Right atrium auricular region (tissue), 2 donors: ENCODE data around the gene NAP1L4. TPM values are rescaled to one million over a fixed set of nuclear protein-coding genes. Genes with fewer than 3 reads are reported as not detected.
A peak's percentile ranks its signal among the peaks of the same experiment; 100 is the strongest.

Experiments
- DNase-seq: peaks from one replicate; pipeline ENCODE4 v3.0.0-alpha.2; 2019; ENCODE audit warnings: low spot score
- H3K27ac ChIP-seq, 2 donors: fragments of 200-600 bp; sonication (generic); 1 replicate in 1 of 2; 2 replicates in 1 of 2; pipeline ENCODE4 v1.5.1; 2016 to 2019
- H3K27me3 ChIP-seq, 2 donors: fragments of 200-600 bp; sonication (generic); one replicate each; pipeline versions ENCODE4 v1.5.1 to v1.6.0; 2017 to 2019
- H3K36me3 ChIP-seq: fragments of 200-600 bp; sonication (generic); one replicate; pipeline ENCODE4 v1.5.1; 2016
- H3K4me1 ChIP-seq, 2 donors: fragments of 200-600 bp; sonication (generic); one replicate each; pipeline versions ENCODE4 v1.5.1 to v1.6.0; 2017 to 2019
- H3K4me3 ChIP-seq, 2 donors: fragments of 200-600 bp; sonication (generic); 1 replicate in 1 of 2; 2 replicates in 1 of 2; pipeline ENCODE4 v1.5.1; 2017 to 2019; ENCODE audit warnings: mild to moderate bottlenecking in 1 of 2, moderate library complexity in 1 of 2
- H3K9me3 ChIP-seq, 2 donors: fragments of 200-600 bp; sonication (generic); one replicate each; pipeline ENCODE4 v1.5.1; 2019
- CTCF ChIP-seq, 2 donors: fragments of 200-600 bp; sonication (generic); IDR thresholded peaks; one replicate each; pipeline ENCODE4 v1.5.1; 2019; ENCODE audit warnings: antibody characterized with exemption in 2 of 2
- total RNA-seq, 2 donors: library from RNA; depleted of rRNA; stranded (reverse); fragments of >200 nt; gene quantifications; one replicate each; pipeline ENCODE4 v1.1.0, GENCODE V29; 2016

Gene NAP1L4
- total RNA-seq, 2 donors from 2014 or later = 79.2 to 128 TPM

- H3K9me3 ChIP-seq = no peaks in the 10 kb centered on the region
- no peaks in the 10 kb centered on the region for H3K27me3 ChIP-seq
- peaks cover 0 to 11% of the 10 kb centered on the region in 2 donors for H3K4me1 ChIP-seq
- TF ChIP-seq CTCF (IDR thresholded peaks at IDR 0.05) = no peak
- DNase-seq = no peak
- H3K4me3 ChIP-seq = no peak overlapping the region
- H3K36me3 ChIP-seq = peaks cover 54% of the 10 kb centered on the region
- H3K27ac ChIP-seq = no peak overlapping the region
Measured at GRCh38 chr11:3022300-3022967, 30.3 kb upstream of the NAP1L4 start.

- DNase-seq = no peak
- Histone ChIP-seq H3K9me3 (no peaks in the 10 kb centered on the region), H3K27me3 (no peaks in the 10 kb centered on the region), H3K27ac (no peak overlapping the region), H3K36me3 (peaks cover 54% of the 10 kb centered on the region), H3K4me3 (no peak overlapping the region), H3K4me1 (peaks cover 0 to 11% of the 10 kb centered on the region in 2 donors)
- TF ChIP-seq CTCF (IDR thresholded peaks at IDR 0.05) = peak; percentile 14 to 60
Measured at GRCh38 chr11:3021125-3021524, 29.0 kb upstream of the NAP1L4 start.

- H3K4me1 ChIP-seq = peaks cover 0 to 11% of the 10 kb centered on the region in 2 donors
- no peak overlapping the region for H3K27ac ChIP-seq
- H3K4me3 ChIP-seq = no peak overlapping the region
- H3K27me3 ChIP-seq = no peaks in the 10 kb centered on the region
- no peak for DNase-seq
- TF ChIP-seq CTCF (IDR thresholded peaks at IDR 0.05) = no peak
- peaks cover 55% of the 10 kb centered on the region for H3K36me3 ChIP-seq
- no peaks in the 10 kb centered on the region for H3K9me3 ChIP-seq
Measured at GRCh38 chr11:3020011-3020410, 27.9 kb upstream of the NAP1L4 start.

- H3K4me3 ChIP-seq = no peak overlapping the region
- no peak for TF ChIP-seq CTCF (IDR thresholded peaks at IDR 0.05)
- peaks cover 64% of the 10 kb centered on the region for H3K36me3 ChIP-seq
- peaks cover 0 to 11% of the 10 kb centered on the region in 2 donors for H3K4me1 ChIP-seq
- no peak for DNase-seq
- no peak overlapping the region for H3K27ac ChIP-seq
- H3K27me3 ChIP-seq = no peaks in the 10 kb centered on the region
- H3K9me3 ChIP-seq = no peaks in the 10 kb centered on the region
Measured at GRCh38 chr11:3018596-3018995, 26.5 kb upstream of the NAP1L4 start.

GRCh38 chr11:3016861-3017260 is 24.7 kb upstream of the NAP1L4 start:
- Histone ChIP-seq H3K36me3 (peaks cover 76% of the 10 kb centered on the region), H3K27me3 (no peaks in the 10 kb centered on the region), H3K27ac (no peak overlapping the region), H3K4me3 (no peak overlapping the region), H3K9me3 (no peaks in the 10 kb centered on the region), H3K4me1 (peaks cover 0 to 5% of the 10 kb centered on the region in 2 donors)
- TF ChIP-seq CTCF (IDR thresholded peaks at IDR 0.05) = no peak
- DNase-seq = no peak

GRCh38 chr11:3015796-3016195 is 23.7 kb upstream of the NAP1L4 start:
- no peak for DNase-seq
- peaks cover 0 to 1% of the 10 kb centered on the region in 2 donors for H3K4me1 ChIP-seq
- TF ChIP-seq CTCF (IDR thresholded peaks at IDR 0.05) = no peak
- no peak overlapping the region for H3K27ac ChIP-seq
- no peak overlapping the region for H3K4me3 ChIP-seq
- no peaks in the 10 kb centered on the region for H3K9me3 ChIP-seq
- no peaks in the 10 kb centered on the region for H3K27me3 ChIP-seq
- peaks cover 83% of the 10 kb centered on the region for H3K36me3 ChIP-seq
